Heart left ventricle (tissue), 16 donors: Measurements from ENCODE around the gene HDHD3. TPM values are rescaled to one million over a fixed set of nuclear protein-coding genes. Genes with fewer than 3 reads are reported as not detected.
"Not testable (repeated sequence)": the region's sequence is repeated elsewhere in the genome, so short reads cannot be mapped to it uniquely, and the experiment has no call there.

Experiments
- ATAC-seq, 4 donors: fragments of 200-7000 bp; cut with Tn5 transposase; one replicate each; pipeline ENCODE4 v1.9.1; 2020 to 2022; ENCODE audit warnings: moderate library complexity in 4 of 4, mild to moderate bottlenecking in 3 of 4, moderate number of reproducible peaks in 1 of 4
- DNase-seq, 5 donors: peaks; one replicate each; pipeline ENCODE4 v3.0.0-alpha.2; 2020
- H3K27ac ChIP-seq, 12 donors: fragments of 200-600 bp; sonication (generic) in 4 of 12; one replicate each; pipeline versions ENCODE4 v1.5.0 to v1.8.0; 2016 to 2022; ENCODE audit warnings: mild to moderate bottlenecking in 2 of 12
- H3K27me3 ChIP-seq, 9 donors: fragments of 200-600 bp; sonication (generic) in 2 of 9; one replicate each; pipeline versions ENCODE4 v1.5.1 to v1.8.0; 2016 to 2022; ENCODE audit warnings: mild to moderate bottlenecking in 3 of 9
- H3K36me3 ChIP-seq, 9 donors: fragments of 200-600 bp; sonication (generic) in 2 of 9; one replicate each; pipeline versions ENCODE4 v1.5.0 to v1.8.0; 2018 to 2022; ENCODE audit warnings: mild to moderate bottlenecking in 2 of 9
- H3K4me1 ChIP-seq, 12 donors: fragments of 200-600 bp; sonication (generic) in 4 of 12; one replicate each; pipeline versions ENCODE4 v1.5.0 to v1.8.0; 2016 to 2022; ENCODE audit warnings: mild to moderate bottlenecking in 3 of 12
- H3K4me3 ChIP-seq, 12 donors: fragments of 200-600 bp; sonication (generic) in 4 of 12; one replicate each; pipeline versions ENCODE4 v1.5.0 to v1.8.0; 2017 to 2022; ENCODE audit warnings: mild to moderate bottlenecking in 9 of 12, moderate library complexity in 4 of 12
- H3K9me3 ChIP-seq, 12 donors: fragments of 200-600 bp; sonication (generic) in 4 of 12; one replicate each; pipeline versions ENCODE4 v1.5.0 to v1.8.0; 2016 to 2022; ENCODE audit warnings: mild to moderate bottlenecking in 1 of 12
- POLR2A ChIP-seq, 2 donors: fragments of 450-650 bp; IDR thresholded peaks; one replicate each; pipeline ENCODE4 v1.6.1; 2017; ENCODE audit warnings: antibody characterized with exemption in 2 of 2, mild to moderate bottlenecking in 2 of 2, moderate library complexity in 2 of 2
- WGBS, 4 donors: extraction: QIAGEN DNeasy Blood & Tissue Kit in 2 of 4; methylation state at CpG; one replicate each; pipeline versions ENCODE4 v1.1.5 to v1.1.7; 2013 to 2018; 5-methylcytosine and 5-hydroxymethylcytosine counted together
- intact Hi-C, 10 donors: fragments of 100-400 bp; cut with DNase I; formaldehyde crosslinking; loops; one replicate each; pipeline versions ENCODE4 v1.11.1 to v1.14.2; 2022
- polyA plus RNA-seq, 2 donors: library from polyadenylated mRNA; stranded (reverse); fragments of 200-250 nt; gene quantifications; one replicate each; pipeline ENCODE4 v1.2.3, GENCODE V29; 2013
- total RNA-seq, 9 donors: library from RNA; depleted of rRNA in 2 of 9; stranded (reverse); fragments of >200 nt in 2 of 9; fragmentation: NEBNext Ultra II Directional in 3 of 9; extraction: Animal tissue kit (Norgen Biotek cat#: 25700) in 3 of 9; gene quantifications; one replicate each; pipeline versions ENCODE4 v1.1.0 to v1.2.4, GENCODE V29; 2016 to 2023
- TF ChIP-seq, protein P1 (sequence below), 12 donors: fragments of 200-600 bp; sonication (generic) in 4 of 12; IDR thresholded peaks; one replicate each; pipeline versions ENCODE4 v1.5.0 to v1.8.0; 2018 to 2022; ENCODE audit warnings: antibody characterized with exemption in 12 of 12, mild to moderate bottlenecking in 5 of 12
- donor health status: ischemic (EF 13 %, LVEDD 7.1; RV severe dilation, severe dysfunction).
- donor health status: healthy with polysubstance abuse.
- donor health status: DM: no; HTN: yes; CAD: no.
- donor health status: DM: no; HTN: no; CAD: no.
- donor health status: ischemic (EF 25% LVEDD 6.9; RV normal size, moderate dysfunction).
- donor health status: ischemic (EF 25% LVEDD 5.7; RV mildly dilated, moderate dysfunction).
- donor health status: healthy.
- donor health status: DM: yes; HTN: yes; CAD: no.
- donor health status: ischemic (EF 35%, LVEDD 5.7; RV mildly dilated, moderate dysfunction).
- donor health status: nonischemic (EF 11% LVEDD 7.7; RV severe dilation, severe dysfunction).
- donor health status: DM: yes; HTN: yes; CAD: no.
- donor health status: PGD.
- donor health status: ischemic (EF 29% LVEDD 5.4; RV normal size, mild dysfunction).
- donor health status: nonischemic (EF 23%, LVEDD 6.1; RV moderate dilation, normal function).

Gene HDHD3
- total and polyA plus RNA-seq, 11 donors, result 11.7 to 53.8 (median 19.4) TPM

DNA sequence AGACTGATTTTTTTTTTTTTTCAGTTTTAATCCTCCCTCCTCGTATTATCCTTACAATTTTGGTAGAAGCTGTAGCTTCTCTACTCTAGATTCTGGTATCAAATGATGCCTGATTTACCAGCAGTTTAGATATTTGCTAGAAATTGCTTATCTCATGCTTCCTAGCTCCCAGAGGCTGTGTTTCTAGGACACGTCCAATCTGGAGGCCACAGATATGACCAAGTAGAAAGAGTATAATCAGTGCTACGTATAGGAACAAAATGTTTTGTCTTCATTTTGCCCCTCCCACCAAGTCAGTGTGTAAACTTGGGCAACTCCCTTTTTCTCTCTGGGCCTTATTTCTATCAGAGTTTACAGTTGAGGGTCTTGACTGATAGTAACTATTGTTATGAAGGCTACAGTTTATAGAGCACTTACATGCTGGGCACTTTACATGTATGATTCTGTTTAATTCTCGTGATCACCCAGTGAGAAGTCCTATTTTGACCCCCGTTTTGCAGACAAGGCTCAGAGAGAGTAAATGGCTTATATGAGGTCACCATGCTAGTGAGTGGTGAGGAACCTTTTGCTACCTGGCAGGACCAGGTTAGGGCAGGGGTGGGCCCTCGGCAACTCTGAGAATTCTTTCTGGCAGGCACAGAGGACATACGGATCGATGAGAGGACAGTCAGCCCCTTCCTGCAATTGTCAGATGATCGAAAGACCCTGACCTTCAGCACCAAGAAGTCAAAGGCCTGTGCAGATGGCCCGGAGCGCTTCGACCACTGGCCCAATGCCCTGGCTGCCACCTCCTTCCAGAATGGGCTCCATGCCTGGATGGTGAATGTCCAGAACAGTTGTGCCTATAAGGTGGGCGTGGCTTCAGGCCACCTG is 7.6 kb downstream of the HDHD3 start:
- Histone ChIP-seq H3K27ac (no peak overlapping the region), H3K4me3 (no peak overlapping the region), H3K4me1 (peaks cover 0 to 13% (median 0%) of the 10 kb centered on the region in 12 donors), H3K27me3 (no peaks in the 10 kb centered on the region), H3K36me3 (peaks cover 0 to 17% (median 12%) of the 10 kb centered on the region in 9 donors), H3K9me3 (no peaks in the 10 kb centered on the region)
- TF ChIP-seq POLR2A (IDR thresholded peaks at IDR 0.05), result no peak
- TF ChIP-seq, protein P1, sequence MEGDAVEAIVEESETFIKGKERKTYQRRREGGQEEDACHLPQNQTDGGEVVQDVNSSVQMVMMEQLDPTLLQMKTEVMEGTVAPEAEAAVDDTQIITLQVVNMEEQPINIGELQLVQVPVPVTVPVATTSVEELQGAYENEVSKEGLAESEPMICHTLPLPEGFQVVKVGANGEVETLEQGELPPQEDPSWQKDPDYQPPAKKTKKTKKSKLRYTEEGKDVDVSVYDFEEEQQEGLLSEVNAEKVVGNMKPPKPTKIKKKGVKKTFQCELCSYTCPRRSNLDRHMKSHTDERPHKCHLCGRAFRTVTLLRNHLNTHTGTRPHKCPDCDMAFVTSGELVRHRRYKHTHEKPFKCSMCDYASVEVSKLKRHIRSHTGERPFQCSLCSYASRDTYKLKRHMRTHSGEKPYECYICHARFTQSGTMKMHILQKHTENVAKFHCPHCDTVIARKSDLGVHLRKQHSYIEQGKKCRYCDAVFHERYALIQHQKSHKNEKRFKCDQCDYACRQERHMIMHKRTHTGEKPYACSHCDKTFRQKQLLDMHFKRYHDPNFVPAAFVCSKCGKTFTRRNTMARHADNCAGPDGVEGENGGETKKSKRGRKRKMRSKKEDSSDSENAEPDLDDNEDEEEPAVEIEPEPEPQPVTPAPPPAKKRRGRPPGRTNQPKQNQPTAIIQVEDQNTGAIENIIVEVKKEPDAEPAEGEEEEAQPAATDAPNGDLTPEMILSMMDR (IDR thresholded peaks at IDR 0.05), result no peak
- WGBS, 4 donors, result 64 to 71% (median 67%) methylated on average over 9 to 13 of the region's 13 CpGs
- ATAC-seq (peak in 3 of 4 donors; percentile 48 to 60 (median 55)), DNase-seq (peak in 1 of 5 donors; percentile 41)
- intact Hi-C loops, result loop anchor here in 1 of 10 donors (5.0 kb wide), 1 partner anchor 47 kb away; no protein-coding TSS in a partner anchor

GRCh38 chr9:113368348-113368981 is 8.3 kb downstream of the HDHD3 start:
- 91 to 98% (median 94%) methylated on average over 5 of the region's 5 CpGs for WGBS, 4 donors
- no peak overlapping the region for H3K27ac ChIP-seq
- H3K4me3 ChIP-seq, result no peak overlapping the region
- intact Hi-C loops, result loop anchor here in 1 of 10 donors (5.0 kb wide), 1 partner anchor 46 kb away; no protein-coding TSS in a partner anchor
- ATAC-seq (no peak), DNase-seq (no peak)
- no peak for TF ChIP-seq POLR2A (IDR thresholded peaks at IDR 0.05)
- TF ChIP-seq, protein P1 (IDR thresholded peaks at IDR 0.05), result no peak
- peaks cover 0 to 9% (median 4%) of the 10 kb centered on the region in 9 donors for H3K36me3 ChIP-seq
- H3K4me1 ChIP-seq, result peaks cover 0 to 13% (median 0%) of the 10 kb centered on the region in 12 donors
- H3K27me3 ChIP-seq, result no peaks in the 10 kb centered on the region
- H3K9me3 ChIP-seq, result no peaks in the 10 kb centered on the region

- 85 to 98% (median 93%) methylated on average over 3 of the region's 3 CpGs for WGBS, 4 donors
- not testable (repeated sequence) for H3K4me3 ChIP-seq, DNase-seq, H3K9me3 ChIP-seq, H3K27ac ChIP-seq, H3K36me3 ChIP-seq, ATAC-seq, H3K27me3 ChIP-seq
- H3K4me1 ChIP-seq, result peaks cover 0 to 13% (median 0%) of the 10 kb centered on the region in 12 donors
- intact Hi-C loops, result loop anchor here in 1 of 10 donors (5.0 kb wide), 1 partner anchor 43 kb away; no protein-coding TSS in a partner anchor
Observed at GRCh38 chr9:113365652-113366051, 11.1 kb downstream of the HDHD3 start.

DNA sequence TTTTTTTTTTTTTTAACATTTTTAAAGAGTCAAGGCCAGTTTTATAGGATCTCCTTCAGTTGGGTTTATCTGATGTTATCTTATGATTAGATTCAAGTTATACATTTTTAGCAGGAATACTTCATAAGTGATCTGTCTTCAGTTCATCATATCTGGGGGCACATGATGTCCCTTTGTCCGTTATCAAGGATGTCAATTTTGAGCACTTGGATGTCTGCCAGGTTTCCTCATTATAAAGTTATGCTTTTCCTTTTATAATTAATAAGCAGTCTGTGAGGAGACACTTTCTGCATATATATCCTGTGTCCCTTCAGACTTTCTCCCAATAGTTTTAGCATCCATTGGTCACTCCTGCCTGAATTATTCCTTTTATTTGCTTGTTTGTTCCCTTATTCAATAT is 11.8 kb downstream of the HDHD3 start:
- no peaks in the 10 kb centered on the region for H3K9me3 ChIP-seq
- no peak for TF ChIP-seq POLR2A (IDR thresholded peaks at IDR 0.05)
- TF ChIP-seq, protein P1 (IDR thresholded peaks at IDR 0.05), result no peak
- H3K4me3 ChIP-seq, result no peak overlapping the region
- ATAC-seq, result no peak
- no peak for DNase-seq
- no peaks in the 10 kb centered on the region for H3K27me3 ChIP-seq
- H3K4me1 ChIP-seq, result peaks cover 0 to 12% (median 0%) of the 10 kb centered on the region in 12 donors
- intact Hi-C loops, result loop anchor here in 1 of 10 donors (5.0 kb wide), 1 partner anchor 43 kb away; no protein-coding TSS in a partner anchor
- no peaks in the 10 kb centered on the region for H3K36me3 ChIP-seq
- 3 to 24% (median 16%) methylated on average over 1 of the region's 1 CpG for WGBS, 4 donors
- H3K27ac ChIP-seq, result no peak overlapping the region
